Fibroblast of the conjunctiva (primary cell): ENCODE results near the gene CMKLR1.

Source experiments
- DNase-seq: peaks from one replicate; pipeline ENCODE4 v3.0.0-alpha.2; 2010; ENCODE audit warnings: low read depth

Gene CMKLR1

GRCh38 chr12:108338915-108339657 is at the start of gene CMKLR1:
Gene CMKLR1, minus strand, starts transcription at chr12:108339311. Its CDS starts 45,720 bp downstream, at chr12:108293591.
- DNase-seq: no peak

GRCh38 chr12:108387771-108388170 is 48.7 kb upstream of the CMKLR1 start:
- DNase-seq: no peak

GRCh38 chr12:108386709-108387360 is 47.7 kb upstream of the CMKLR1 start:
- DNase-seq: no peak

GRCh38 chr12:108382437-108382801 is 43.3 kb upstream of the CMKLR1 start:
- no peak for DNase-seq

- DNase-seq: no peak
Observed at GRCh38 chr12:108381787-108382436, 42.8 kb upstream of the CMKLR1 start.

- DNase-seq: no peak
Observed at GRCh38 chr12:108380382-108380781, 41.3 kb upstream of the CMKLR1 start.

GRCh38 chr12:108379823-108380222 is 40.7 kb upstream of the CMKLR1 start:
- DNase-seq: no peak

GRCh38 chr12:108378926-108379325 is 39.8 kb upstream of the CMKLR1 start:
- no peak for DNase-seq

GRCh38 chr12:108377260-108377659 is 38.1 kb upstream of the CMKLR1 start:
- no peak for DNase-seq

- no peak for DNase-seq
Observed at GRCh38 chr12:108375986-108376663, 37.0 kb upstream of the CMKLR1 start.

- no peak for DNase-seq
Observed at GRCh38 chr12:108374596-108375320, 35.6 kb upstream of the CMKLR1 start.

- no peak for DNase-seq
Observed at GRCh38 chr12:108373111-108373510, 34.0 kb upstream of the CMKLR1 start.

GRCh38 chr12:108371801-108372344 is 32.8 kb upstream of the CMKLR1 start:
- DNase-seq: peak; percentile 21

GRCh38 chr12:108370415-108370814 is 31.3 kb upstream of the CMKLR1 start:
- no peak for DNase-seq

GRCh38 chr12:108369736-108370396 is 30.8 kb upstream of the CMKLR1 start:
- DNase-seq: no peak

GRCh38 chr12:108368089-108368488 is 29.0 kb upstream of the CMKLR1 start:
- no peak for DNase-seq

GRCh38 chr12:108367436-108367835 is 28.3 kb upstream of the CMKLR1 start:
- peak; percentile 20 for DNase-seq

GRCh38 chr12:108365324-108365723 is 26.2 kb upstream of the CMKLR1 start:
- DNase-seq: no peak

- no peak for DNase-seq
Observed at GRCh38 chr12:108364879-108365278, 25.8 kb upstream of the CMKLR1 start.

- DNase-seq: no peak
Observed at GRCh38 chr12:108363565-108363964, 24.5 kb upstream of the CMKLR1 start.

GRCh38 chr12:108363165-108363564 is 24.1 kb upstream of the CMKLR1 start:
- DNase-seq: no peak
